Hematopoietic multipotent progenitor cell treated with erythropoietin and hydrocortisone succinate and interleukin-3 and kit ligand, for 4 days (in vitro differentiated cells): ENCODE measurements around the gene FILIP1.
A peak's percentile ranks its signal among the peaks of the same experiment; 100 is the strongest.

Experiments used
- DNase-seq: peaks from one replicate; pipeline ENCODE4 v3.0.0-alpha.2; 2015

Gene FILIP1

DNA sequence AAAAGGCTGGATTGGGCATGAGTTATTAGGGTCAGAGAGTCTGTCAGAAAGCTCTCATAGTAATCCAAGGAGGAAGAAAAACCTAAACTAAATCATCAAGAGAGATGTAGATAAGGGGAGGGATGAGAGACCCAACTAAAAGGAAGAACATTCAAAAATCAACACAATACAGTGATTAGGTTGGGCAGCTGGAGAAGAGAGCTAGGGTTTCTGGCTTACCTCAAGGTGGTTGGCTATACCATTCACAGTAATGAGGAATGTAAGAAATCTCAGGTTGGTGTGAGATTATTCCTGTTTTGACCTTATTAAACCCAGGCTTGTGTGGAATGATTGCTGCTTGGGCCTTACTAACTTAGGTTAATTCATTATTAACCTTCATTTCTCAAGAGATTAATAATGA is 243.8 kb downstream of the FILIP1 start:
- DNase-seq: no peak

GRCh38 chr6:75246386-75246785 is 247.2 kb downstream of the FILIP1 start:
- no peak for DNase-seq

- peak; percentile 28 for DNase-seq
Measured at GRCh38 chr6:75244063-75244584, 249.5 kb downstream of the FILIP1 start.

DNA sequence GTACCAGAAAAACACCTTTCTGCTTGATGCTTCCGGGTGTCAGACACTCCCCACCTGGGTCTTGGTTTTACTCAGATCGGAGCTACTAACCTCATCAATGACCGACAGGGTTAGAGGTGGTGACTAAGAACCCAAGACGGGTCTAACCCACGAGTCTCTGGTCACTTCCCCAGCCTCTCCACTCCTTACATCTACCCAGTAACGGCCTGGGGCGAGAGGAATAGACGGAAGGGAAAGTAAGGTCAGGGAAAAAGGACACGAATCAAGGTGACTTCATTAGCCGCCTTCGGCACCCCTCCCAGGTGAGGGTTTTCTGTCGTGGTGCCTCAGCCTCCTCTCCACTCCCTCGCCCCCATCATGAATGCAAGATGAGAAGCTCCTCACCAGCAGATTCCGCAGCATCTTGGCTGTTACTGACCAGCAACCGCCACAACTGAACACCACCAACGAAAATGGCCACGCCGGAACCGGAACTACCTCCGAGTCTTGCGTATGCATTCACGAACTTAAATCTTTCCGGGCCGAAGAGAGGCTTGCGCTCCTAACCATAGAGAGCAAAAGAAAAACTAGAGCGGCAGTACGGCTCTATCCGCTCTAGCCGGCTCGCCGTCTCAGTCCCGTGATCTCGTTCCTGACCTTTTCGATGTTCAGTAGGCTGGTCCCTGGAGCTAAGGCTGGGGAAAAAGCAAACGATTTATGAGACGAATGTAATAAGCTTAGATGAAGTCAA is 250.1 kb downstream of the FILIP1 start, which contains the start of gene COX7A2:
Gene COX7A2, minus strand, starts transcription at position 469 of the 730 bp plus-strand sequence. Its CDS starts 67 bp downstream, at position 402.
- peak; percentile 99 for DNase-seq
